ENCODE data around the gene ESYT1. TPM values are rescaled to one million over a fixed set of nuclear protein-coding genes. Genes with fewer than 3 reads are reported as not detected.

The ESYT1 gene
- total and polyA plus RNA-seq, 11 donors, result 17.0 to 81.1 (median 43.4) TPM

DNA sequence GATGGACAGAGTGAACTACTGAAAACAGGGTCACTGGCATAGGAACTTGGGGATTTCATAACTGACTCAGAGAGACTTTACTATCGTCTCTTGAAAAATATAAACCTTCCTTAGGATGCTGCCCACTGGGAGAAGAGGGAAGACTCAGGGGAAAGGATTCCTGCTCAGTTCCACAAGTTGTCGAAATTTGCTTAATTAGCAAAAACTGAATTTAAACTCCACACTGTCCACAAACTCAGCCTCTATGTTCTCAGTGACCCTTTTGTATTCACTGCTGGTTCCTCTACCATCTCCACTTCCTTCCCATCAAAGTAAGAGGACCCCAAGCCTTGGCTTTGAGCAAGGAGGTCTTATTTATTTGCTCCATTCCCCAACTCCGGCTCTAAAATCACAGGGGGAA, 17.1 kb downstream of the ESYT1 start:
- Histone ChIP-seq H3K4me3 (no peak overlapping the region), H3K9me3 (peaks cover 0 to 3% (median 0%) of the 10 kb centered on the region in 12 donors), H3K4me1 (peaks cover 3 to 46% (median 18%) of the 10 kb centered on the region in 12 donors), H3K27me3 (no peaks in the 10 kb centered on the region), H3K36me3 (peaks cover 0 to 62% (median 49%) of the 10 kb centered on the region in 9 donors), H3K27ac (peak overlapping the region in 9 of 12 donors; percentile 61 to 84 (median 80))
- TF ChIP-seq CTCF (IDR thresholded peaks at IDR 0.05), result no peak
- TF ChIP-seq POLR2A (IDR thresholded peaks at IDR 0.05), result no peak
- intact Hi-C loops (cut with DNase I), result no loop called here
- DNase-seq (peak in 1 of 5 donors; percentile 0), ATAC-seq (no peak)
- 87 to 95% (median 91%) methylated on average over 3 of the region's 3 CpGs for WGBS, 4 donors

GRCh38 chr12:56146492-56147460, 18.7 kb downstream of the ESYT1 start:
- intact Hi-C loops (cut with DNase I), result no loop called here
- peak in 2 of 4 donors; percentile 5 to 16 for ATAC-seq
- no peak overlapping the region for H3K4me3 ChIP-seq
- 63 to 72% (median 65%) methylated on average over 13 of the region's 13 CpGs for WGBS, 4 donors
- peak overlapping the region in 8 of 12 donors; percentile 6 to 56 (median 30) for H3K27ac ChIP-seq
- H3K36me3 ChIP-seq, result peaks cover 0 to 46% (median 34%) of the 10 kb centered on the region in 9 donors
- H3K27me3 ChIP-seq, result no peaks in the 10 kb centered on the region
- peaks cover 3 to 58% (median 25%) of the 10 kb centered on the region in 12 donors for H3K4me1 ChIP-seq
- peak in 1 of 5 donors; percentile 48 for DNase-seq
- no peak for TF ChIP-seq CTCF (IDR thresholded peaks at IDR 0.05)
- TF ChIP-seq POLR2A (IDR thresholded peaks at IDR 0.05), result no peak
- H3K9me3 ChIP-seq, result peaks cover 0 to 3% (median 0%) of the 10 kb centered on the region in 12 donors

- Histone ChIP-seq H3K4me3 (no peak overlapping the region), H3K27me3 (no peaks in the 10 kb centered on the region), H3K27ac (peak overlapping the region in 1 of 12 donors; percentile 35), H3K4me1 (peaks cover 4 to 43% (median 27%) of the 10 kb centered on the region in 12 donors), H3K9me3 (peaks cover 0 to under 1% (median 0%) of the 10 kb centered on the region in 12 donors), H3K36me3 (peaks cover 0 to 12% (median 0%) of the 10 kb centered on the region in 9 donors)
- ATAC-seq, result no peak
- 62 to 69% (median 67%) methylated on average over 3 of the region's 3 CpGs for WGBS, 4 donors
- TF ChIP-seq POLR2A (IDR thresholded peaks at IDR 0.05) (no peak), CTCF (IDR thresholded peaks at IDR 0.05) (no peak)
- intact Hi-C loops (cut with DNase I), result no loop called here
- DNase-seq, result no peak
Measured at GRCh38 chr12:56150563-56150962, 22.5 kb downstream of the ESYT1 start.

DNA sequence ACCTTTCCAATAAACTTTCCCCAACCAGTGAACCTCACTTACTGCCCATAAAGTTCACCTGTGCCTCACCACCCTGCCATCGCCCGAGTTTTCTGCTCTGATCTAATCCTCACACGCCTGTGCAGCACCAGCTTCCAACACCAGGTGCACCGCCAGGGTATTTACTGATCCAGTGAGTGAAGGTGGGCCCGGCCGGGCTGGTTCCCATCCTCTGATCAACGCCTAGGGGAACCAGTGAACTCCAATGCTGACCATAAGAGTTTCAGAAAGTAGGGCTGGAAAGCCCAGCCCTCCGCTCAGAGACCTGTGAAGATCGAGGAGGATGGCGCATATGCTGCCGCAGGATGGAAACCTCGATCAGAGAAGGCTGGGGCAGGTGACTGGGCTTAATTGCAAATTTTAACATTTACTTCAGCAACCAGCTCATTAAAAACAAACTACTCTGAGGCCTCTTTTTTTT, 23.6 kb downstream of the ESYT1 start:
- H3K4me1 ChIP-seq, result peaks cover 0 to 39% (median 25%) of the 10 kb centered on the region in 12 donors
- DNase-seq (peak in 2 of 5 donors; percentile 37 to 54), ATAC-seq (peak; percentile 14 to 34 (median 26))
- H3K9me3 ChIP-seq, result no peaks in the 10 kb centered on the region
- TF ChIP-seq POLR2A (IDR thresholded peaks at IDR 0.05), result no peak
- peak in 5 of 12 donors; percentile 13 to 43 (median 22) for TF ChIP-seq CTCF (IDR thresholded peaks at IDR 0.05)
- WGBS, 4 donors, result 7 to 17% (median 12%) methylated on average over 11 to 12 of the region's 12 CpGs
- intact Hi-C loops (cut with DNase I), result loop anchor here in 2 of 10 donors (2.0 kb wide), 1 partner anchor 23 kb away; the partner anchor contains the start of gene ESYT1 (in 2 of the 2)
- peak overlapping the region; percentile 22 to 92 (median 72) for H3K4me3 ChIP-seq
- H3K36me3 ChIP-seq, result peaks cover 0 to 12% (median 0%) of the 10 kb centered on the region in 9 donors
- peak overlapping the region; percentile 80 to 98 (median 94) for H3K27ac ChIP-seq
- H3K27me3 ChIP-seq, result no peaks in the 10 kb centered on the region

Measured in heart left ventricle (tissue), 16 donors.